Smooth muscle cell (in vitro differentiated cells): ENCODE results near the gene HS6ST3. TPM values are rescaled to one million over a fixed set of nuclear protein-coding genes. Genes with fewer than 3 reads are reported as not detected.

ENCODE experiments used
- DNase-seq: peaks from one replicate; lab custom pipeline; 2025; ENCODE audit not compliant: unreplicated experiment; lab: John Stamatoyannopoulos, UW
- H2AFZ ChIP-seq: fragments of 200-600 bp; sonication (generic); 2 replicates; pipeline ENCODE4 v1.6.0; 2016; ENCODE audit warnings: antibody characterized with exemption, low read depth, mild to moderate bottlenecking
- H3F3A ChIP-seq: fragments of 200-600 bp; sonication (generic); 2 replicates; pipeline ENCODE4 v1.6.0; 2017; ENCODE audit warnings: antibody characterized with exemption, low read depth
- H3K27ac ChIP-seq: fragments of 200-600 bp; sonication (generic); 2 replicates; pipeline ENCODE4 v1.5.1; 2016; ENCODE audit warnings: low read depth, mild to moderate bottlenecking
- H3K27me3 ChIP-seq: fragments of 200-600 bp; sonication (generic); 2 replicates; pipeline ENCODE4 v1.6.1; 2016; ENCODE audit warnings: low read depth, mild to moderate bottlenecking
- H3K36me3 ChIP-seq: fragments of 200-600 bp; sonication (generic); 2 replicates; pipeline ENCODE4 v1.5.1; 2016; ENCODE audit warnings: low read depth
- H3K4me1 ChIP-seq: fragments of 200-600 bp; sonication (generic); 2 replicates; pipeline ENCODE4 v1.5.1; 2016; ENCODE audit warnings: low read depth
- H3K4me2 ChIP-seq: fragments of 200-600 bp; sonication (generic); 2 replicates; pipeline ENCODE4 v1.6.0; 2016; ENCODE audit warnings: mild to moderate bottlenecking
- H3K4me3 ChIP-seq: fragments of 200-600 bp; sonication (generic); 2 replicates; pipeline ENCODE4 v1.5.1; 2016; ENCODE audit warnings: mild to moderate bottlenecking
- H3K79me2 ChIP-seq: fragments of 200-600 bp; sonication (generic); 2 replicates; pipeline ENCODE4 v1.6.0; 2016; ENCODE audit warnings: low read depth, mild to moderate bottlenecking
- H3K9ac ChIP-seq: fragments of 200-600 bp; sonication (generic); 2 replicates; pipeline ENCODE4 v1.6.0; 2016; ENCODE audit warnings: low read depth
- H3K9me3 ChIP-seq: fragments of 200-600 bp; sonication (generic); replicated peaks from 2 replicates; pipeline ENCODE4 v1.5.1; 2016; ENCODE audit warnings: low read depth
- H4K20me1 ChIP-seq: fragments of 200-600 bp; sonication (generic); 2 replicates; pipeline ENCODE4 v1.6.0; 2016; ENCODE audit warnings: low read depth
- WGBS: methylation state at CpG from one replicate; pipeline ENCODE4 v1.1.7; 2016; ENCODE audit warnings: low lambda C conversion rate; 5-methylcytosine and 5-hydroxymethylcytosine counted together
- polyA plus RNA-seq: library from polyadenylated mRNA; unstranded; fragments of >200 nt; fragmentation: Nextera tagmentation; extraction: Ambion mirVana; gene quantifications from 2 replicates; pipeline ENCODE4 v1.2.1, GENCODE V29; 2016
- total RNA-seq: library from RNA; depleted of rRNA; stranded (reverse); fragments of >200 nt; gene quantifications from 2 replicates; pipeline ENCODE4 v1.2.3, GENCODE V29; 2014
- TF ChIP-seq, protein P1 (sequence below): fragments of 200-600 bp; sonication (generic); IDR thresholded peaks from 2 replicates; pipeline ENCODE4 v1.5.1; 2017; ENCODE audit warnings: borderline replicate concordance, mild to moderate bottlenecking, antibody characterized with exemption; ENCODE audit not compliant: insufficient read depth, poor library complexity, severe bottlenecking

Gene HS6ST3
- total and polyA plus RNA-seq, 2 experiments from 2014 or later, result 0.09 TPM; not detected in 1

DNA sequence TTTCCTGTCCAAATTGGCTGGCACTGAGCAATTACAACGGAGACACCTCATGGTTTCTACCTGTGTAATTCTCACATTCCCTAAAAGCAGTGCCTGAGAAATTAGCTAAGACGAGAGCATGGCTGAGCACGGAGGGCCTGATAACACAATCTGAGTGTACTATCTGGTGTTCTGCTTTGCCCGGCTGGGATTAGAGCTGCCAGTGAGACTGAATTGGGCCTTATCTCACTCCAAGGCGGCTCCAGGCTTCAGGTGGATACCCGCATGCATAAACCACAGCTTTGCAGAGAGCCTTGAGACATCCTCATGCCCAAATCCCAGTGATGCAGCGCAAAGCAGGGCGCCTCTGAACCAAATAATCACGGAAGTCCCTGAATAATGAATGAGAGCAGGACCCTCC is 732.1 kb downstream of the HS6ST3 start:
- WGBS, result 79% methylated on average over 9 of the region's 9 CpGs
- DNase-seq, result no peak

DNA sequence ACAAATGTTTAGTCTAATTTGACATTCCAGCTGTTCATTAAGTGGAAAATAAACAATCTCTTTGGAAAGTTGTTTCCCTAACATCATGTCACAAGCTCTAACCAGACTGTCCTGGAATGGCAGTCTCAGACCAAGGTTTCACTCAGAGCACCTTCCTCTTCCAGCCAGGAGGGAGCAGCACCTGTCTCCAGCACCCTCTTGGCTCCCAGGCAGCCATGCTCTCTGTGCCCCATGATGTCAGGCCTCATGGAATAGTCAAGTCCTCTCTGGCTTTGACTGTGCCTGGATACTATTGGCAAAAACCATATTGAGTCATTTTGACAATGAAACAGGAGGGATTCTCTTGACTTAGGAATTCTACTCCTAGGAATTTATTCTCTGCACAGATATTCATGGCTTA is 733.0 kb downstream of the HS6ST3 start:
- no peak overlapping the region for H3K27ac ChIP-seq
- TF ChIP-seq, protein P1, sequence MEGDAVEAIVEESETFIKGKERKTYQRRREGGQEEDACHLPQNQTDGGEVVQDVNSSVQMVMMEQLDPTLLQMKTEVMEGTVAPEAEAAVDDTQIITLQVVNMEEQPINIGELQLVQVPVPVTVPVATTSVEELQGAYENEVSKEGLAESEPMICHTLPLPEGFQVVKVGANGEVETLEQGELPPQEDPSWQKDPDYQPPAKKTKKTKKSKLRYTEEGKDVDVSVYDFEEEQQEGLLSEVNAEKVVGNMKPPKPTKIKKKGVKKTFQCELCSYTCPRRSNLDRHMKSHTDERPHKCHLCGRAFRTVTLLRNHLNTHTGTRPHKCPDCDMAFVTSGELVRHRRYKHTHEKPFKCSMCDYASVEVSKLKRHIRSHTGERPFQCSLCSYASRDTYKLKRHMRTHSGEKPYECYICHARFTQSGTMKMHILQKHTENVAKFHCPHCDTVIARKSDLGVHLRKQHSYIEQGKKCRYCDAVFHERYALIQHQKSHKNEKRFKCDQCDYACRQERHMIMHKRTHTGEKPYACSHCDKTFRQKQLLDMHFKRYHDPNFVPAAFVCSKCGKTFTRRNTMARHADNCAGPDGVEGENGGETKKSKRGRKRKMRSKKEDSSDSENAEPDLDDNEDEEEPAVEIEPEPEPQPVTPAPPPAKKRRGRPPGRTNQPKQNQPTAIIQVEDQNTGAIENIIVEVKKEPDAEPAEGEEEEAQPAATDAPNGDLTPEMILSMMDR, result peak; percentile 29
- H3K4me1 ChIP-seq, result no peaks in the 10 kb centered on the region
- no peaks in the 10 kb centered on the region for H3K79me2 ChIP-seq
- H4K20me1 ChIP-seq, result no peaks in the 10 kb centered on the region
- H3K9me3 ChIP-seq, result no peaks in the 10 kb centered on the region
- no peak for DNase-seq
- H2AFZ ChIP-seq, result no peak overlapping the region
- no peaks in the 10 kb centered on the region for H3K27me3 ChIP-seq
- H3K4me2 ChIP-seq, result no peak overlapping the region
- no peaks in the 10 kb centered on the region for H3F3A ChIP-seq
- no peaks in the 10 kb centered on the region for H3K36me3 ChIP-seq
- H3K9ac ChIP-seq, result no peak overlapping the region
- no peak overlapping the region for H3K4me3 ChIP-seq

More for the DNA sequence above, 732.1 kb downstream of the HS6ST3 start:
- H3K9ac ChIP-seq, result no peak overlapping the region
- H3K9me3 ChIP-seq, result no peaks in the 10 kb centered on the region
- H3K27ac ChIP-seq, result no peak overlapping the region
- no peak overlapping the region for H3K4me2 ChIP-seq
- no peaks in the 10 kb centered on the region for H3K79me2 ChIP-seq
- H3F3A ChIP-seq, result no peaks in the 10 kb centered on the region
- H3K4me3 ChIP-seq, result no peak overlapping the region
- no peaks in the 10 kb centered on the region for H4K20me1 ChIP-seq
- H3K4me1 ChIP-seq, result no peaks in the 10 kb centered on the region
- TF ChIP-seq, protein P1, result no peak
- H3K36me3 ChIP-seq, result no peaks in the 10 kb centered on the region
- no peaks in the 10 kb centered on the region for H3K27me3 ChIP-seq
- H2AFZ ChIP-seq, result no peak overlapping the region

DNA sequence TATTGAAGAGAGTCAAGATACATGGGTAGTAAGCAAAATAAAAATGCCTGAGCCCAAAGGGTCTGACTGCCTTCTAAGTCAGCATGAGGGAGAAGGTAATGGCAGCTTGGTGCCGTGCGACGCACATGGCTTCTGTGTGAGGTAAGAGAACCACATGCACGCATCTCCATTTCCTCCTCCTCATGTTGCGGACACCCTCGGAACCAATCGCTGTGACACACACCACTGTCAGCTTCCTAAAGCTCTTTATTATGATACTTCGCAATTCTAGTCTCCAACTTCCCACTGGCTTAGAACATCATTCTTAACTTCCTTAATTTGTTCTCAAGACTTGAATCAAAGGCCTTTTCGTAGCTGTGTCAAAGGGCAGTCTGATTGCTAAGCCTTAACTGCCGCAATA is 734.2 kb downstream of the HS6ST3 start:
- Histone ChIP-seq H2AFZ (no peak overlapping the region), H4K20me1 (no peaks in the 10 kb centered on the region), H3K9ac (no peak overlapping the region), H3K9me3 (no peaks in the 10 kb centered on the region), H3K79me2 (no peaks in the 10 kb centered on the region), H3K4me1 (no peaks in the 10 kb centered on the region), H3K4me2 (no peak overlapping the region), H3K27ac (no peak overlapping the region), H3K4me3 (no peak overlapping the region), H3K36me3 (no peaks in the 10 kb centered on the region), H3K27me3 (no peaks in the 10 kb centered on the region), H3F3A (no peaks in the 10 kb centered on the region)
- TF ChIP-seq, protein P1, result no peak
- 97% methylated on average over 10 of the region's 10 CpGs for WGBS
- no peak for DNase-seq

DNA sequence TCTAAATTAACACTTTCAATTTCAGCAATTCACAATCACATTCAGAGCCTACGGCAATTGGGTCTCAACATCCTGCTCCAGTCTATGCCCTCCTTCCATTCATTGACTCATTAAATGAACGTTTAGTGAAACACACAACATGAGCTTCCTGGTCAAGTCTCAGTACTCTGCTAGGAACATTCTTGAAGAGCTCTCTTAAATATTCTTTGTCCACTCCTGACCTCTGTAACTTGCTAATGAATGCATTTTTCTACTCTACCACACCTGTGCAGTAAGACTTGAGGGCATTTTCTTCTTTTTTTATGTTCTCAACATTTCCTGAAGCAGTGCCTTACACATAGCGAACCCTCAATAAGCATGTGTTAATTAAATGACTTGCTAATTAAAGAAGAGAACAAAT is 735.7 kb downstream of the HS6ST3 start:
- Histone ChIP-seq H3K27ac (no peak overlapping the region), H3K36me3 (no peaks in the 10 kb centered on the region), H3K4me1 (no peaks in the 10 kb centered on the region), H3K9ac (no peak overlapping the region), H3F3A (no peaks in the 10 kb centered on the region), H3K27me3 (no peaks in the 10 kb centered on the region), H3K4me3 (no peak overlapping the region), H3K79me2 (no peaks in the 10 kb centered on the region), H3K9me3 (no peaks in the 10 kb centered on the region), H2AFZ (no peak overlapping the region), H3K4me2 (no peak overlapping the region), H4K20me1 (no peaks in the 10 kb centered on the region)
- TF ChIP-seq, protein P1, result no peak
- 79% methylated on average over 3 of the region's 3 CpGs for WGBS
- no peak for DNase-seq
